ENCODE data around the gene DLG2.
"Not testable (repeated sequence)": the region's sequence is repeated elsewhere in the genome, so short reads cannot be mapped to it uniquely, and the experiment has no call there.

The DLG2 gene

DNA sequence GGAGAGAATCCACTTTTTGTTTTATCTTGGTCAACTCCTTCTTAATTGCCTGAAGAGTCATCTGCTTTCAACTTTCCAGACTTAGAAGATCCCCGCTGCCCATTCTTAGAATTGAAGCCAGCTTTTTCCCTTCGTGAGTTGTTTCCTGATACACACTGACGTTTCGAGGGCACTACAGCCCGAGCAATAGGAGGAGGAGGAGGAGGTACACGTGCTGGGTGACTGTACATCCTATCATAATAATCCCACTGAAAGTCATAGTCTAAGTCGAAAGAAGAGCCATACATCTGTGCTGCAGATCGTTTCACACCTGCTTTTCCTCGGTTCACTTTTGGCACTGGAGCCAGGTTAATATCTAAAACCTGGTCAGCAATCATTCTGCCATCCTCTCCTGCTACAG is 606.1 kb downstream of the DLG2 start:
- Histone ChIP-seq H3K27ac (ENCODE audit: low read length, poor library complexity, severe bottlenecking) (no peak overlapping the region), H2BK120ac (ENCODE audit: low read depth, low read length) (no peak overlapping the region), H2BK5ac (ENCODE audit: low read depth, low read length, poor library complexity, severe bottlenecking) (no peak overlapping the region), H2AFZ (ENCODE audit: low read depth, low read length) (no peak overlapping the region), H2BK12ac (ENCODE audit: low read length in 2 of 2) (no peak overlapping the region), H3K4me1 (ENCODE audit: control insufficient read depth, insufficient read depth, low read depth, low read length) (no peaks in the 10 kb centered on the region), H3K79me1 (replicated peaks; ENCODE audit: low read length, poor library complexity, severe bottlenecking) (no peaks in the 10 kb centered on the region), H3K4ac (ENCODE audit: low read depth in 1 of 2, low read length in 2 of 2) (no peak overlapping the region), H3K9me3 (ENCODE audit: control insufficient read depth, low read length) (no peaks in the 10 kb centered on the region), H3K4me3 (ENCODE audit: insufficient read depth in 1 of 2, low read depth in 1 of 2, low read length in 2 of 2) (peak overlapping the region in 1 of 2 experiments; percentile 68), H2AK5ac (ENCODE audit: low read length, severe bottlenecking) (no peak overlapping the region), H4K8ac (ENCODE audit: low read length) (no peak overlapping the region), H3K9ac (ENCODE audit: low read length) (peak overlapping the region; percentile 3), H4K91ac (ENCODE audit: low read length) (no peak overlapping the region), H3K27me3 (ENCODE audit: control insufficient read depth in 1 of 2, insufficient read depth in 1 of 2, low read length in 2 of 2) (no peaks in the 10 kb centered on the region), H3K4me2 (ENCODE audit: low read length, poor library complexity, severe bottlenecking) (no peak overlapping the region), H3K14ac (ENCODE audit: low read length in 2 of 2) (no peak overlapping the region), H3K18ac (ENCODE audit: low read depth in 1 of 2, low read length in 2 of 2) (no peak overlapping the region), H3K36me3 (ENCODE audit: control insufficient read depth in 1 of 2, insufficient read depth in 2 of 2, low read depth in 1 of 2, low read length in 2 of 2) (no peaks in the 10 kb centered on the region), H3K23ac (ENCODE audit: low read length in 2 of 2) (no peak overlapping the region), H2BK15ac (ENCODE audit: low read depth, poor library complexity, severe bottlenecking) (no peak overlapping the region)
- DNase-seq = no peak
- 89% methylated on average over 9 of the region's 9 CpGs for WGBS

DNA sequence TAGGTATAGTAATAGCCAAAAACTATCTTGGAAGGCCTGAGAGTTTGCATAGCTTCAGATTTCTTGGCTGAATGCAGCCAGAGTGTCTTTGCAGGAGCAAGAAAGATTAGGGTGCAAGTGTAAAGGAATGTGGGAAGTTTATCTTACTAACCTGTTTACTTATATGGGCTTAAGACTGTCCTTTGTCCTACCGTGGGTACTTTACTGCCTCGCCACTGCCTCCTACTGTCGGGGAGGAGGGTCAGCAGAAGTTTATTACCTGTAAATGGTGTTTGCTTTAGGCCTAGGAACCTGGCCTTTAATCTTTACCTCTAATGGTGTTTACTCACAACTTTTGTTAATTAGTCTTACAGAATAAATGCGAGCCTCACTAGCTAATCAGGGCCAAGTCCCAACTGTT is 633.8 kb downstream of the DLG2 start:
- Histone ChIP-seq H3K4me2 (ENCODE audit: low read length, poor library complexity, severe bottlenecking) (no peak overlapping the region), H3K14ac (ENCODE audit: low read length in 2 of 2) (no peak overlapping the region), H2BK15ac (ENCODE audit: low read depth, poor library complexity, severe bottlenecking) (no peak overlapping the region), H4K91ac (ENCODE audit: low read length) (no peak overlapping the region), H3K27me3 (ENCODE audit: control insufficient read depth in 1 of 2, insufficient read depth in 1 of 2, low read length in 2 of 2) (no peaks in the 10 kb centered on the region), H3K4me1 (ENCODE audit: control insufficient read depth, insufficient read depth, low read depth, low read length) (no peaks in the 10 kb centered on the region), H3K18ac (ENCODE audit: low read depth in 1 of 2, low read length in 2 of 2) (no peak overlapping the region), H3K9me3 (ENCODE audit: control insufficient read depth, low read length) (peaks cover 4% of the 10 kb centered on the region), H2AK5ac (ENCODE audit: low read length, severe bottlenecking) (no peak overlapping the region), H4K8ac (ENCODE audit: low read length) (no peak overlapping the region), H3K79me1 (replicated peaks; ENCODE audit: low read length, poor library complexity, severe bottlenecking) (no peaks in the 10 kb centered on the region), H3K36me3 (ENCODE audit: control insufficient read depth in 1 of 2, insufficient read depth in 2 of 2, low read depth in 1 of 2, low read length in 2 of 2) (no peaks in the 10 kb centered on the region), H3K4me3 (ENCODE audit: insufficient read depth in 1 of 2, low read depth in 1 of 2, low read length in 2 of 2) (no peak overlapping the region), H2AFZ (ENCODE audit: low read depth, low read length) (no peak overlapping the region), H2BK5ac (ENCODE audit: low read depth, low read length, poor library complexity, severe bottlenecking) (no peak overlapping the region), H2BK12ac (ENCODE audit: low read length in 2 of 2) (no peak overlapping the region), H2BK120ac (ENCODE audit: low read depth, low read length) (no peak overlapping the region), H3K23ac (ENCODE audit: low read length in 2 of 2) (no peak overlapping the region), H3K4ac (ENCODE audit: low read depth in 1 of 2, low read length in 2 of 2) (no peak overlapping the region), H3K27ac (ENCODE audit: low read length, poor library complexity, severe bottlenecking) (no peak overlapping the region), H3K9ac (ENCODE audit: low read length) (no peak overlapping the region)
- WGBS = 16% methylated on average over 4 of the region's 4 CpGs
- no peak for DNase-seq

DNA sequence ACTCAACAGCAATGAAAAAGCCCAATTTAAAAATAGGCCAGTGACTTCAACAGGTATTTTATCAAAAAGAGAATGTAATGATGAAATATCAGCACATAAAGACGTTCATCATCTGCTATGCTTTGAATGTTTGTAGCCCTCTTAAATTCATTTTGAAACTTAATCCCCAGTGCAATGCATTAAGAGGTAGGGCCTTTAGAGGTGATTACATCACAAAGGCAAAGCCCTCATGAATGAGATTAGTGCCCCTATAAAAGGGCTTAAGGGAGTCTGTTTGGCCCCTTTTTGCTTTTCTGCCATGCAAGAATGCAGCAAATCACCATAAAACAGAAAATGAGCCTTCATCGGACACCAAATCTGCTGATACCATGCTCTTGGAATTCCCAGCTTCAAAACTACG is 637.0 kb downstream of the DLG2 start:
- no peak overlapping the region for H4K91ac ChIP-seq (ENCODE audit: low read length)
- peaks cover 12% of the 10 kb centered on the region for H3K9me3 ChIP-seq (ENCODE audit: control insufficient read depth, low read length)
- no peak overlapping the region for H2BK12ac ChIP-seq (ENCODE audit: low read length in 2 of 2)
- no peak overlapping the region for H3K23ac ChIP-seq (ENCODE audit: low read length in 2 of 2)
- H2BK15ac ChIP-seq (ENCODE audit: low read depth, poor library complexity, severe bottlenecking) = no peak overlapping the region
- H3K79me1 ChIP-seq (replicated peaks; ENCODE audit: low read length, poor library complexity, severe bottlenecking) = no peaks in the 10 kb centered on the region
- no peak overlapping the region for H3K4me3 ChIP-seq (ENCODE audit: insufficient read depth in 1 of 2, low read depth in 1 of 2, low read length in 2 of 2)
- H3K27ac ChIP-seq (ENCODE audit: low read length, poor library complexity, severe bottlenecking) = no peak overlapping the region
- no peaks in the 10 kb centered on the region for H3K36me3 ChIP-seq (ENCODE audit: control insufficient read depth in 1 of 2, insufficient read depth in 2 of 2, low read depth in 1 of 2, low read length in 2 of 2)
- H2BK5ac ChIP-seq (ENCODE audit: low read depth, low read length, poor library complexity, severe bottlenecking) = no peak overlapping the region
- no peak overlapping the region for H3K18ac ChIP-seq (ENCODE audit: low read depth in 1 of 2, low read length in 2 of 2)
- no peak overlapping the region for H3K4ac ChIP-seq (ENCODE audit: low read depth in 1 of 2, low read length in 2 of 2)
- H3K14ac ChIP-seq (ENCODE audit: low read length in 2 of 2) = no peak overlapping the region
- WGBS = no CpG with 5 or more reads among the region's 3 CpGs
- H4K8ac ChIP-seq (ENCODE audit: low read length) = no peak overlapping the region
- H3K27me3 ChIP-seq (ENCODE audit: control insufficient read depth in 1 of 2, insufficient read depth in 1 of 2, low read length in 2 of 2) = no peaks in the 10 kb centered on the region
- no peak overlapping the region for H2AK5ac ChIP-seq (ENCODE audit: low read length, severe bottlenecking)
- DNase-seq = no peak
- no peak overlapping the region for H2AFZ ChIP-seq (ENCODE audit: low read depth, low read length)
- no peak overlapping the region for H2BK120ac ChIP-seq (ENCODE audit: low read depth, low read length)
- H3K9ac ChIP-seq (ENCODE audit: low read length) = no peak overlapping the region
- no peak overlapping the region for H3K4me2 ChIP-seq (ENCODE audit: low read length, poor library complexity, severe bottlenecking)
- H3K4me1 ChIP-seq (ENCODE audit: control insufficient read depth, insufficient read depth, low read depth, low read length) = no peaks in the 10 kb centered on the region

DNA sequence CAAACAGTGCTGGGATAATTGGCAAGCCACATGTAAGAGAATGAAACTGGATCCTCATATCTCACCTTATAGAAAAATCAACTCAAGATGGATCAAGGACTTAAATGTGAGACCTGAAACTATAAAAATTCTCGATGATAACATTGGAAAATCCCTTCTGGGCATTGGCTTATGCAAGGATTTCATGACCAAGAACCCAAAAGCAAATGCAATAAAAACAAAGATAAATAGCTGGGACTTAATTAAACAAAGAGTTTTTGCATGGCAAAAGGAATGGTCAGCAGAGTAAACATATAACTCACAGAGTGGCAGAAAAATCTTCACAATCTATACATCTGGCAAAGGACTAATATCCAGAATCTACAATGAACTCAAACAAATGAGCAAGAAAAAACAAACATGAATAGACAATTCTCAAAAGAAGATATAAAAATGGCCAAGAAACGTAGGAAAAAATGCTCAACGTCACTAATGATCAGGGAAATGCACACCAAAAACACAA is 639.4 kb downstream of the DLG2 start:
- not testable (repeated sequence) for H3K14ac ChIP-seq (ENCODE audit: low read length in 2 of 2); H3K4me3 ChIP-seq (ENCODE audit: insufficient read depth in 1 of 2, low read depth in 1 of 2, low read length in 2 of 2); H2BK15ac ChIP-seq (ENCODE audit: low read depth, poor library complexity, severe bottlenecking); H3K23ac ChIP-seq (ENCODE audit: low read length in 2 of 2); H2BK5ac ChIP-seq (ENCODE audit: low read depth, low read length, poor library complexity, severe bottlenecking); H3K9ac ChIP-seq (ENCODE audit: low read length); H3K36me3 ChIP-seq (ENCODE audit: control insufficient read depth in 1 of 2, insufficient read depth in 2 of 2, low read depth in 1 of 2, low read length in 2 of 2); H3K27ac ChIP-seq (ENCODE audit: low read length, poor library complexity, severe bottlenecking); H3K79me1 ChIP-seq (replicated peaks; ENCODE audit: low read length, poor library complexity, severe bottlenecking); H3K18ac ChIP-seq (ENCODE audit: low read depth in 1 of 2, low read length in 2 of 2); H3K4ac ChIP-seq (ENCODE audit: low read depth in 1 of 2, low read length in 2 of 2); H3K27me3 ChIP-seq (ENCODE audit: control insufficient read depth in 1 of 2, insufficient read depth in 1 of 2, low read length in 2 of 2); H2BK120ac ChIP-seq (ENCODE audit: low read depth, low read length); DNase-seq; H2AK5ac ChIP-seq (ENCODE audit: low read length, severe bottlenecking); H3K4me1 ChIP-seq (ENCODE audit: control insufficient read depth, insufficient read depth, low read depth, low read length); H4K8ac ChIP-seq (ENCODE audit: low read length); H3K4me2 ChIP-seq (ENCODE audit: low read length, poor library complexity, severe bottlenecking); H2BK12ac ChIP-seq (ENCODE audit: low read length in 2 of 2); H4K91ac ChIP-seq (ENCODE audit: low read length); H2AFZ ChIP-seq (ENCODE audit: low read depth, low read length)
- peaks cover 22% of the 10 kb centered on the region for H3K9me3 ChIP-seq (ENCODE audit: control insufficient read depth, low read length)
- WGBS = 44% methylated on average over 2 of the region's 3 CpGs

Measured in mesenchymal stem cell (in vitro differentiated cells and primary cell).